Measurements from ENCODE around the gene GRID2. TPM values are rescaled to one million over a fixed set of nuclear protein-coding genes. Genes with fewer than 3 reads are reported as not detected.

Gene GRID2
- total and polyA plus RNA-seq, 9 of the 15 experiments (the other 6 are each of a cell fraction or from before 2014, with no cell fraction given), result 0.04 TPM; not detected in 7

GRCh38 chr4:93495346-93495745 is 1191.6 kb downstream of the GRID2 start:
- WGBS (ENCODE audit: insufficient coverage, low coverage, missing lambda C conversion rate), result 0% methylated on average over 3 of the region's 4 CpGs
- DNase-seq (ENCODE audit: extremely low read depth in 1 of 4, low spot score in 3 of 4) (no peak), ATAC-seq (no peak), FAIRE-seq (no peak)
- Histone ChIP-seq H3K9me1 (ENCODE audit: control insufficient read depth, insufficient read depth, low read length) (no peaks in the 10 kb centered on the region), H4K20me1 (replicated peaks; ENCODE audit: control insufficient read depth, insufficient read depth, low read length) (no peaks in the 10 kb centered on the region), H3K9ac (ENCODE audit: insufficient read depth in 1 of 2, low read depth in 2 of 2, low read length in 2 of 2) (no peak overlapping the region), H3K4me1 (replicated peaks in 1 of 2; ENCODE audit: control insufficient read depth in 2 of 2, insufficient read depth in 2 of 2, low read length in 2 of 2) (no peaks in the 10 kb centered on the region), H3K4me2 (ENCODE audit: insufficient read depth, low read length) (no peak overlapping the region), H3K27me3 (ENCODE audit: control insufficient read depth in 2 of 2, insufficient read depth in 2 of 2, low read length in 2 of 2) (no peaks in the 10 kb centered on the region), H3K79me2 (ENCODE audit: control insufficient read depth, insufficient read depth, low read length) (no peaks in the 10 kb centered on the region), H2AFZ (ENCODE audit: low read depth, low read length) (no peak overlapping the region), H3K36me3 (ENCODE audit: control insufficient read depth, insufficient read depth, low read length) (no peaks in the 10 kb centered on the region), H3K4me3 (no peak overlapping the region), H3K9me3 (replicated peaks; ENCODE audit: control insufficient read depth, insufficient read depth, low read depth, low read length) (no peaks in the 10 kb centered on the region), H3K27ac (ENCODE audit: extremely low read depth, low read depth, low read length) (no peak overlapping the region)
- TF ChIP-seq RREB1 (CRISPR knock-in tag; IDR thresholded peaks at IDR 0.05) (no peak), SRSF7 (optimal IDR thresholded peaks at IDR 0.05; ENCODE audit: low read depth, low read length) (no peak), SMARCC2 (IDR thresholded peaks at IDR 0.05; ENCODE audit: low read depth) (no peak), ZNF584 (CRISPR knock-in tag; IDR thresholded peaks at IDR 0.05; ENCODE audit: low read depth) (no peak), NCOA4 (IDR thresholded peaks at IDR 0.05; ENCODE audit: partially characterized antibody) (no peak), EHMT2 (IDR thresholded peaks at IDR 0.05) (no peak), TAF7 (tag; IDR thresholded peaks at IDR 0.05) (no peak), CBX8 (IDR thresholded peaks at IDR 0.05; ENCODE audit: borderline replicate concordance, extremely low read depth, low read depth, low read length, poor library complexity, severe bottlenecking) (no peak), RFX7 (CRISPR knock-in tag; IDR thresholded peaks at IDR 0.05) (no peak), CCNT2 (IDR thresholded peaks at IDR 0.05; ENCODE audit: borderline replicate concordance, extremely low read depth, insufficient read length, low read depth, low read length) (no peak), NELFE (IDR thresholded peaks at IDR 0.05; ENCODE audit: insufficient read depth, insufficient read length) (no peak), ZNF830 (CRISPR knock-in tag; IDR thresholded peaks at IDR 0.05) (no peak), STAG1 (CRISPR knock-in tag; IDR thresholded peaks at IDR 0.05; ENCODE audit: borderline replicate concordance) (no peak), TRIM24 (IDR thresholded peaks at IDR 0.05) (no peak), ATF1 (CRISPR knock-in tag; IDR thresholded peaks at IDR 0.05) (no peak), ATF1 (tag; IDR thresholded peaks at IDR 0.05) (no peak), ATF7 (IDR thresholded peaks at IDR 0.05) (no peak), ZBTB17 (CRISPR knock-in tag; IDR thresholded peaks at IDR 0.05) (no peak), ZZZ3 (IDR thresholded peaks at IDR 0.05) (no peak)
- TF ChIP-seq, protein P1, sequence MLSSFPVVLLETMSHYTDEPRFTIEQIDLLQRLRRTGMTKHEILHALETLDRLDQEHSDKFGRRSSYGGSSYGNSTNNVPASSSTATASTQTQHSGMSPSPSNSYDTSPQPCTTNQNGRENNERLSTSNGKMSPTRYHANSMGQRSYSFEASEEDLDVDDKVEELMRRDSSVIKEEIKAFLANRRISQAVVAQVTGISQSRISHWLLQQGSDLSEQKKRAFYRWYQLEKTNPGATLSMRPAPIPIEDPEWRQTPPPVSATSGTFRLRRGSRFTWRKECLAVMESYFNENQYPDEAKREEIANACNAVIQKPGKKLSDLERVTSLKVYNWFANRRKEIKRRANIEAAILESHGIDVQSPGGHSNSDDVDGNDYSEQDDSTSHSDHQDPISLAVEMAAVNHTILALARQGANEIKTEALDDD (IDR thresholded peaks at IDR 0.05), result no peak
- intact Hi-C loops (cut with micrococcal nuclease), result no loop called here
- ChIA-PET CTCF (ENCODE audit: low intra/inter-chr PET ratio) (no interaction called here), POLR2A (no interaction called here)
- no TSS peak for BruUV-seq (replicated peaks)
- in situ Hi-C loops (cut with MboI), result no loop called here
